ENCODE data around the gene LGALS12. TPM values are rescaled to one million over a fixed set of nuclear protein-coding genes. Genes with fewer than 3 reads are reported as not detected.

Gene LGALS12
- total and polyA plus RNA-seq, 11 donors: 0.32 to 15.1 (median 1.1) TPM; not detected in 2

DNA sequence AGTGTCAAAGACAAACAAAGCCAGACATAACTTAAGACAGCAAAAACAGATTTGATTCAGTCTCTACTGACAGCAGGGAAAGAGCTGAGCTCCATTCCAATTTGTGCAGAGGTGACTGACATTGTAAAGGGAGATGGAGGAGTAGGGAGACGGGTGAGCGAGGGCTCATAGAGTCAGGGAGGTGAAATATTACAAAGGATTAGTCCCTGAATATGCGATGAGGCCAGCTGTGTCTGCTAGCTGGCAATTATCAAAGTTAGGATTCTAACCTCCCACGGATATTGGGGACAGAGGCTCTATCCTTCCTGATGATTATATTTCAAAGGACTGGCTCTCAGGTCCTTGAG is 49.0 kb downstream of the LGALS12 start:
- Histone ChIP-seq H3K36me3 (no peaks in the 10 kb centered on the region), H3K4me3 (no peak overlapping the region), H3K27ac (peak overlapping the region in 1 of 12 donors; percentile 63), H3K9me3 (no peaks in the 10 kb centered on the region), H3K27me3 (no peaks in the 10 kb centered on the region), H3K4me1 (peaks cover 0 to 18% (median 0%) of the 10 kb centered on the region in 12 donors)
- 57 to 62% (median 59%) methylated on average over 4 of the region's 4 CpGs for WGBS, 4 donors
- no peak for ATAC-seq
- DNase-seq: no peak
- intact Hi-C loops (cut with DNase I): no loop called here
- no peak for TF ChIP-seq POLR2A (IDR thresholded peaks at IDR 0.05)
- TF ChIP-seq, protein P1, sequence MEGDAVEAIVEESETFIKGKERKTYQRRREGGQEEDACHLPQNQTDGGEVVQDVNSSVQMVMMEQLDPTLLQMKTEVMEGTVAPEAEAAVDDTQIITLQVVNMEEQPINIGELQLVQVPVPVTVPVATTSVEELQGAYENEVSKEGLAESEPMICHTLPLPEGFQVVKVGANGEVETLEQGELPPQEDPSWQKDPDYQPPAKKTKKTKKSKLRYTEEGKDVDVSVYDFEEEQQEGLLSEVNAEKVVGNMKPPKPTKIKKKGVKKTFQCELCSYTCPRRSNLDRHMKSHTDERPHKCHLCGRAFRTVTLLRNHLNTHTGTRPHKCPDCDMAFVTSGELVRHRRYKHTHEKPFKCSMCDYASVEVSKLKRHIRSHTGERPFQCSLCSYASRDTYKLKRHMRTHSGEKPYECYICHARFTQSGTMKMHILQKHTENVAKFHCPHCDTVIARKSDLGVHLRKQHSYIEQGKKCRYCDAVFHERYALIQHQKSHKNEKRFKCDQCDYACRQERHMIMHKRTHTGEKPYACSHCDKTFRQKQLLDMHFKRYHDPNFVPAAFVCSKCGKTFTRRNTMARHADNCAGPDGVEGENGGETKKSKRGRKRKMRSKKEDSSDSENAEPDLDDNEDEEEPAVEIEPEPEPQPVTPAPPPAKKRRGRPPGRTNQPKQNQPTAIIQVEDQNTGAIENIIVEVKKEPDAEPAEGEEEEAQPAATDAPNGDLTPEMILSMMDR (IDR thresholded peaks at IDR 0.05): no peak

DNA sequence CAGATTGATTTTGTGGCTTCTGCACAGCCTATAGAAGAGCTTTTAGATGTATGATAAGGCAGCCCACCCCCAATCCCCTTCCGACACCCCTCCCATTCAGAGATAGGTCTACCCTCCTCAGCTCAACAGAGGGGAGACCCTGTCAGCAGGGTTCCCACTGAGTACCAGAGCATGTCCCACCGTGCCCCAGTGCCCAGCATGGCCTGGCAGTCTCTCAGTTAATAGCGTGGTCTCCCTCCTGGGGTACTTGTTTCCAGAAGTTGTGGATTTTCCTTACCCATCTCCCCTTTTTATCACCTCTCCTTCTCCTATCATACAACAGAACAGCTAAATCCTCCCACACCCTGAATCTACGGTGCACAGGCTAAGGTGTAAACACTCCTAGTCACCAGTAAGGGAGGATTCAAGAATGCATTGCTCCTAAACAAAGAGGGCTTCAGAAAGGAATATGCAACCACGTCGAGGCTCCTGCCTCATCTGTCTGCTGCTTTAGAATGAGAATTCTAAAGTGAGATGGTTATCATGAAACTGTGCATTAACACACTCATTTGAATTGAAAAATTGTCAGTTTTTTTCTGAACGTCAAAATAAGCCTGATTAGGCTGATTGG is 50.6 kb downstream of the LGALS12 start:
- Histone ChIP-seq H3K27me3 (no peaks in the 10 kb centered on the region), H3K27ac (no peak overlapping the region), H3K4me1 (peaks cover 0 to 31% (median 0%) of the 10 kb centered on the region in 12 donors), H3K36me3 (no peaks in the 10 kb centered on the region), H3K9me3 (no peaks in the 10 kb centered on the region), H3K4me3 (no peak overlapping the region)
- ATAC-seq (no peak), DNase-seq (no peak)
- TF ChIP-seq, protein P1 (IDR thresholded peaks at IDR 0.05): no peak
- TF ChIP-seq POLR2A (IDR thresholded peaks at IDR 0.05): no peak
- 66 to 79% (median 72%) methylated on average over 7 of the region's 7 CpGs for WGBS, 4 donors
- intact Hi-C loops (cut with DNase I): no loop called here

DNA sequence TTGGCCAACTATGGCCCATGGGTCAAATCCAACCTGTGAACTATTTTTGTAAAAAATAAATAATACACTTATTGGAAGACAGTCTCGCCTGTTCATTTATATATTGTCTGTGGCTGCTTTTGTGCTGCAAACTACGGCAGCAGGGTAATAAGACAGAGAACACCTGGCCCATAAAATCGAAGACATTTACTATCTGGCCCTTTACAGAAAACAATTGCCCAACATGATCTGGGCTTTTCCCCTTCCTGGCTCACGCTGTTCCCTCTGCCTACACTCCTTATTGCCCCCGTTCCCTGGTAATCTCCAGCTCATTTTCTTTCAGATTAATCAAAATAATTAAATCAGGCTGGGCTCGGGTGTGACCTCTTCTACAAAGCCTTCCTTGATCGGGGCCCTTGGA is 51.7 kb downstream of the LGALS12 start:
- DNase-seq: no peak
- Histone ChIP-seq H3K4me1 (peaks cover 0 to 31% (median 0%) of the 10 kb centered on the region in 12 donors), H3K4me3 (no peak overlapping the region), H3K36me3 (no peaks in the 10 kb centered on the region), H3K9me3 (no peaks in the 10 kb centered on the region), H3K27me3 (no peaks in the 10 kb centered on the region), H3K27ac (no peak overlapping the region)
- intact Hi-C loops (cut with DNase I): no loop called here
- WGBS, 4 donors: 72 to 81% (median 80%) methylated on average over 7 of the region's 7 CpGs
- TF ChIP-seq POLR2A (IDR thresholded peaks at IDR 0.05): no peak
- TF ChIP-seq, protein P1 (IDR thresholded peaks at IDR 0.05): no peak
- no peak for ATAC-seq

DNA sequence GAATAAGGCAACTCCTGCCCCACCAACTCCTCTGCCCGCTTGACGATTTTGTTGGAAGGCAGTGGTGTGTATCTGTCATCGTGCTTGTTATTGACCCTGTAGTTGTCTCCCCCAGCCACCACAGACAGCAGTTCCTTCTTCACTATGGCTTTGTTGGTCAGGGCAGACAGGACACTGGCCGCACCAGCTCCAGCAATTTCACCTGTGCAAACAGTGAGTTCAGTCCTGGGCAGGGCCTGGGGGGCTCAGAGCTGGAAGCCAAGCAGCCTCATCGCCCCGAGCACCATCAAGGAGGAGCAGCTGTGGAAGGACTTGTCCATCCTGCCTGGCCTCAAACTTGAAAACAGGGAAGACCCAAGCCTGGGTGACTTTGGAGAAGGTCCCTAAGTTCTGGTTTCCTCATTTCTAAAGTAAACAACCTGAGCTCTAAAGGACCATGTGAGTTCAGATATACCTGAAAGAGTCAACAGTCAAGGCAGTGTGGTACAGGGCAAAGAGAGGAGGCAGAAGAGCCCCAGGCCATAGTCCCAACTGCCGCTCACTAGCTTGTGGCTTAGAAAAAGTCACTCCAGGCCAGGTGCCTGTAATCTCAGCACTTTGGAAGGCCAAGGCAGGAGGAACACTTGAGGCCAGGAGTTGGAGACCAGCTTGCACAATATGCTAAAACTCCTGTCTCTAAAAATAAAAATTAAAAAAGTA is 52.7 kb downstream of the LGALS12 start:
- ATAC-seq (no peak), DNase-seq (no peak)

More for the DNA sequence above, 52.7 kb downstream of the LGALS12 start:
- no peak overlapping the region for H3K27ac ChIP-seq
- TF ChIP-seq, protein P1 (IDR thresholded peaks at IDR 0.05): no peak
- TF ChIP-seq POLR2A (IDR thresholded peaks at IDR 0.05): no peak
- no peak overlapping the region for H3K4me3 ChIP-seq
- H3K9me3 ChIP-seq: no peaks in the 10 kb centered on the region
- H3K4me1 ChIP-seq: peaks cover 0 to 25% (median 0%) of the 10 kb centered on the region in 12 donors
- H3K27me3 ChIP-seq: no peaks in the 10 kb centered on the region
- WGBS, 4 donors: 94 to 100% (median 95%) methylated on average over 6 to 7 of the region's 7 CpGs
- intact Hi-C loops (cut with DNase I): no loop called here
- H3K36me3 ChIP-seq: no peaks in the 10 kb centered on the region

Measured in heart left ventricle (tissue), 16 donors.